Activated T-cell treated with anti-CD3 and anti-CD28 coated beads, Interleukin-2, amount 50 U/mL, for 24 hours (primary cell): Measurements from ENCODE around the gene ACP1.
A peak's percentile ranks its signal among the peaks of the same experiment; 100 is the strongest.

Experiments
- DNase-seq: peaks from one replicate; pipeline ENCODE4 v3.0.0-alpha.2; 2020
- H3K27ac Mint-ChIP-seq: 2 replicates; pipeline ENCODE4 v1.8.0; 2020; ENCODE audit warnings: mild to moderate bottlenecking, mixed read lengths
- H3K27me3 Mint-ChIP-seq: 2 replicates; pipeline ENCODE4 v1.8.0; 2020; ENCODE audit warnings: mixed read lengths
- H3K36me3 Mint-ChIP-seq: 2 replicates; pipeline ENCODE4 v1.8.0; 2020; ENCODE audit warnings: low read depth, mixed read lengths
- H3K4me1 Mint-ChIP-seq: 2 replicates; pipeline ENCODE4 v1.8.0; 2020; ENCODE audit warnings: low read depth, mixed read lengths
- H3K4me3 Mint-ChIP-seq: 2 replicates; pipeline ENCODE4 v1.8.0; 2020; ENCODE audit warnings: mild to moderate bottlenecking, moderate library complexity, mixed read lengths
- H3K9me3 Mint-ChIP-seq: 2 replicates; pipeline ENCODE4 v1.8.0; 2020; ENCODE audit warnings: mixed read lengths

Gene ACP1

GRCh38 chr2:281381-281780 lies 16.6 kb downstream of the ACP1 start:
- Mint-ChIP-seq H3K4me3 (no peak overlapping the region), H3K9me3 (no peaks in the 10 kb centered on the region), H3K27me3 (peaks cover 10% of the 10 kb centered on the region), H3K4me1 (no peaks in the 10 kb centered on the region), H3K36me3 (peaks cover 73% of the 10 kb centered on the region), H3K27ac (no peak overlapping the region)
- DNase-seq = no peak

DNA sequence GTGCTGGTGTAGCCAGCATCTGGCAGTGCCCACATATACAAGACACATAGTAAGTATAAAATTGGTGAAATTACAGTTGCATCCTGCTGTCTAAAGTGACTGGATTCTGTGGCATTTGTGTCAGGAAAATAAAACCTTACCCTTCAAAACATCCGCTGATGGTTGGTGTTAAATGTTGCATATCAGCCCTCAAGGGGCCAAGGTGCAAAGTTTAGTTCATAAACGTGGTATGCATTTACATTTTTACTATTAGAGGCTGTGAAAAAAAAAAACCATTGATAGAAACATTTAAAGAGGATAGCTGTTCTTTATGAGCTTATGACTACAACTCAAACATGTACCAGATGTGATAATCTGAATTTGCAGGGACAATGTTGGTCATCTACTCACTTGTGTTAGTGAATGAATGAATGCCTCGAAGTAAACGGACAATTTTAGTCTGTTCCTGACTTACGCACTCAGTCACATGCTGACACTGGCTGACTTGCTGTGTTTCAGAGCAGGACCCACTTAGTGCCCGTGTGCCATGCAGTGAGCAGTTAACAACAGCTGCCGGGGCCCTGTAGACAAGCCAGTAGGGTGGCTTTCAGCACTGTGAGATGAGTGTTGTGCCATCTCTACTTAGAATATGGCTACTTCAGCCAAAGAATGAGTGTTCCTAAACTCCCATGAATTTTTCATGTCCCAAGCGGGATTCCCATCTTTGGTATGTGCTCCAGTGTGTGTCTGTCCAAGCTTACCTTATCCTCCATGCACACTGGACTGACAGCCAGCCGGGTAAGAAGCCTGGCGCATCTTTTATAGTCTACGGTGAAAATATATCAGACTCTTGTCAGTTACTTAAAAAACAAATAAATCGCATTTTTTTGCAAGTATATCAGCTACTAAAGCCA lies 17.9 kb downstream of the ACP1 start:
- Mint-ChIP-seq H3K36me3 (peaks cover 61% of the 10 kb centered on the region), H3K27me3 (peaks cover 19% of the 10 kb centered on the region), H3K4me3 (no peak overlapping the region)

GRCh38 chr2:283996-284794 lies 19.4 kb downstream of the ACP1 start:
- H3K27me3 Mint-ChIP-seq = peaks cover 21% of the 10 kb centered on the region
- peaks cover 5% of the 10 kb centered on the region for H3K4me1 Mint-ChIP-seq
- peaks cover 45% of the 10 kb centered on the region for H3K36me3 Mint-ChIP-seq
- no peaks in the 10 kb centered on the region for H3K9me3 Mint-ChIP-seq
- DNase-seq = no peak
- H3K4me3 Mint-ChIP-seq = no peak overlapping the region
- H3K27ac Mint-ChIP-seq = no peak overlapping the region

More for the DNA sequence above, 17.9 kb downstream of the ACP1 start:
- no peak overlapping the region for H3K27ac Mint-ChIP-seq
- H3K9me3 Mint-ChIP-seq = no peaks in the 10 kb centered on the region
- DNase-seq = no peak
- peaks cover 3% of the 10 kb centered on the region for H3K4me1 Mint-ChIP-seq

- peaks cover 37% of the 10 kb centered on the region for H3K36me3 Mint-ChIP-seq
- H3K9me3 Mint-ChIP-seq = no peaks in the 10 kb centered on the region
- peaks cover 27% of the 10 kb centered on the region for H3K27me3 Mint-ChIP-seq
- DNase-seq = no peak
- no peak overlapping the region for H3K4me3 Mint-ChIP-seq
- H3K4me1 Mint-ChIP-seq = peaks cover 10% of the 10 kb centered on the region
- no peak overlapping the region for H3K27ac Mint-ChIP-seq
Observed at GRCh38 chr2:284896-285492, 20.2 kb downstream of the ACP1 start.

GRCh38 chr2:285531-285930 lies 20.8 kb downstream of the ACP1 start:
- H3K36me3 Mint-ChIP-seq = peaks cover 32% of the 10 kb centered on the region
- no peak overlapping the region for H3K27ac Mint-ChIP-seq
- no peak overlapping the region for H3K4me3 Mint-ChIP-seq
- H3K4me1 Mint-ChIP-seq = peaks cover 11% of the 10 kb centered on the region
- H3K9me3 Mint-ChIP-seq = no peaks in the 10 kb centered on the region
- DNase-seq = no peak
- peaks cover 31% of the 10 kb centered on the region for H3K27me3 Mint-ChIP-seq

DNA sequence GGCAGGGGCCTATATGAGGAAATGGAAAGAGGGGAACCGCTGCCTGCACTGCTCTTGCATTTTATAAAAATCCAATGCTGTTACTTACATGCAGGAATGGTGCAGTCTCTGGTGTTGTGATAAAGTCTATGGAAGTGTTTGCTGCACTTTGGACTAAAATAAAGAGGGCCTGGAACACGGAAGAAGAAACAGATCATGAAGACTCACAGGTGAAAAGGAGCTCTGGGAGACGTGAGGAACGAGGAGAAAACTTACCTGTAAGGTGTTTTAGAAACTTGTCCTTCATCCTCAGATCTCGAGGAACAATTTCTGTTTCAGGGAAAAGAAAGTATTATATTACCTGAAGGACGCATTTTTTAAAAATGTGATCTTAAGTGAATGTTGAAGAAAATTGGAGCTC lies 21.3 kb downstream of the ACP1 start:
- H3K9me3 Mint-ChIP-seq = no peaks in the 10 kb centered on the region
- H3K27me3 Mint-ChIP-seq = peaks cover 36% of the 10 kb centered on the region
- H3K4me1 Mint-ChIP-seq = peaks cover 11% of the 10 kb centered on the region
- no peak overlapping the region for H3K27ac Mint-ChIP-seq
- H3K36me3 Mint-ChIP-seq = peaks cover 27% of the 10 kb centered on the region
- DNase-seq = no peak
- H3K4me3 Mint-ChIP-seq = no peak overlapping the region

DNA sequence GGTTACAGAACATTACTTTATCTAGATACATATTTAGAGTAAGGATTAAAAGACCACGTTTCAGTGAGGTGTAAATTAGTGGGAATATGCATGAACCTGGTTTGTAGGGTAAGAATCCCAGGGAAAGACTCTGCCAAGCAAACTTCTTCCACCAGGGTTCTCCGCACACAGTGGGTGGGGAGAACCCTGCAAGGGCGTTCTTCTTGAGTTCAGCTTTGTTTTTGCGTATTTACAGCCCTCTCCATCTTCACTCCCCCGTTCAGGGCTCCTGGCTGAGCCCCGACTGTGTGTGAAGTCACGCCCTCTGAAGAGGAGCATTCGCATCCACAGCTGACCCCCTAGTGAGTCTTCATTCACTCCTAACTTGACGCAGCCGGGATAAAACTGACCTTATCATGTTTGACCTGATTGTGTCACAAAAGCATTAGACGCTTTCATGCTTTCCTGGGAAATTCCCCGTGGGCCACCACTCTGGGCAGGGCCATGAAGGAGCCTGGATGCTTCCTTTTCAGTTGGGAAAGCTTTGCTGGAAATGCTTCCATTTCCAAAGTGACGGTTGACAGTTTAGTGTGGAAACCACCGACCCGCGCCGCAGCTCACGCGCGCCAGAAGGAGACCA lies 22.1 kb downstream of the ACP1 start:
- H3K36me3 Mint-ChIP-seq = peaks cover 18% of the 10 kb centered on the region
- peaks cover 40% of the 10 kb centered on the region for H3K27me3 Mint-ChIP-seq
- no peak overlapping the region for H3K27ac Mint-ChIP-seq
- peak overlapping the region; percentile 39 for H3K4me3 Mint-ChIP-seq
- DNase-seq = no peak
- H3K4me1 Mint-ChIP-seq = peaks cover 11% of the 10 kb centered on the region
- H3K9me3 Mint-ChIP-seq = no peaks in the 10 kb centered on the region

GRCh38 chr2:287471-287885 lies 22.7 kb downstream of the ACP1 start:
- peak; percentile 42 for DNase-seq
- Mint-ChIP-seq H3K4me1 (peaks cover 11% of the 10 kb centered on the region), H3K27ac (no peak overlapping the region), H3K27me3 (peaks cover 41% of the 10 kb centered on the region), H3K9me3 (no peaks in the 10 kb centered on the region), H3K4me3 (peak overlapping the region; percentile 39), H3K36me3 (peaks cover 12% of the 10 kb centered on the region)

GRCh38 chr2:287911-288757 lies 23.4 kb downstream of the ACP1 start, which contains the start of gene ALKAL2:
TSS of gene ALKAL2 (minus strand) at chr2:288091. CDS start at chr2:287835, 256 bp downstream.
- DNase-seq = peak; percentile 42
- H3K4me3 Mint-ChIP-seq = peak within 1 kb of the TSS; percentile 39
- peaks cover 6% of the 10 kb centered on the region for H3K36me3 Mint-ChIP-seq
- no peak within 1 kb of the TSS for H3K27ac Mint-ChIP-seq
- no peaks in the 10 kb centered on the region for H3K9me3 Mint-ChIP-seq
- peaks cover 41% of the 10 kb centered on the region for H3K27me3 Mint-ChIP-seq
- peaks cover 11% of the 10 kb centered on the region for H3K4me1 Mint-ChIP-seq

DNA sequence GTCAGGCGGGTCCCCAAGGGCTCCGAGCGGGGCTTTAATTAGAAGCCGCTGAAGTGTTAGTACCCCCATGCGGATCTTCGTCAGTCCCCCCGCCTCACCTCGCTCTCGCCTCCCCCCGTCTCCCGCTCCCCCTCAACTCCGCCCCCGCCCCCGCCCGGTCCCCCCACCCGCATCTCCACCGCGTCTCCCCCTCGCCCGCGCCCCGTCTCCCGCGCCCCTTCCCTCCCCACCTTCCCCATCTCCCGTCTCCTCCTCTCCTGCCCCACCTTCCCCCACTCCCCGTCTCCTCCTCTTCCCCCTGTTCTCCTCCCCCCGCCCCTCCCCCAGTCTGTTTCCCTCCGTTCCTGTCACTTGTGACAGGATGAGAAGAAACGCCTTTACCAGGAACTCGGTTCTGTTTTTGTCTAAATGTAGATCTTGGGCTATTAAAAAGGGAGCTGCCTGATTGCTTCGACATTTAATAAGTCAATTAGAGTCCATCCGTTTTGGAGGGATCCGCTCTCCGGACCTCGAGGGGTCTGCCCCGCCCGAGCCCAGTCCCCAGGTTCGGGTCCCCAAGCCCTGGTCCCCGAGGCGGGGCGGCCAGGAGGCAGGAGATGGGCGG lies 24.1 kb downstream of the ACP1 start:
- Mint-ChIP-seq H3K4me3 (no peak overlapping the region), H3K27me3 (peaks cover 41% of the 10 kb centered on the region), H3K4me1 (peaks cover 11% of the 10 kb centered on the region), H3K9me3 (no peaks in the 10 kb centered on the region), H3K36me3 (no peaks in the 10 kb centered on the region), H3K27ac (no peak overlapping the region)
- DNase-seq = no peak

DNA sequence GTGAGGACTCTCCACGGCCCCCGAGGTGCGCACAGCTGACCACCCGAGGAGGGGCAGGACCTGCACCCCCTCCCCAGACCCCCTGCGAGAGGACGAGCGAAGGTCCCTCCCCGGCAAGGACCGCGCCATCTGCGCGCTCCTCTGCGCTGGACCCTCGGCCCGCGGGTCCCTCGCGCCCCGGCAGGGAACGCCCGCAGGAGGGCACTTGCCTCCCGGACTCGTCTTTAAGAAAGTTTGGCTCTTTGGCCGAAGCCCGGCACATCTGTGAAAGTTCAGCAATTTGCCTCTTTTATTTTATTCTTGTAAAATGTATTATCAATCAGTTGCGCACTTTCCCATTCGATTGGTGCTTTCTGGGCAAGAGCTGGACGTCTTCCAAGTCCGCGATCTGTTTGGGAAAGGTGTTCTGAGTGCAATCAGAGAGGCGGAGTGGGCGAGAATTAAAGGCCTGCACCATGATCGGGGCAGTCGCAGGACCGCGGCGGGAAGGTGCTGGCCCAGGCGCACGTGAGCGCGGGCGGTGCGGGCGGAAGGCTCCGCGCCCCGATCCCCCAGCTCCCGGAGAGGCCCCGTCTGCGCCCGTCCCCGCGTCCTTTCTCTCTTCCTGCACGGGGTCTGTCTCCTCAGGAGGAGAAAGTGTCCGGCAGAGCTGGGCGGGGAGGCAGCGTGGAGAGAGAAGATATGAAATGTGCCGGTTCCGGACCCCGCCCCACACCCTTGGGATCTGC lies 24.8 kb downstream of the ACP1 start:
- peak; percentile 38 for DNase-seq
- peak overlapping the region; percentile 68 for H3K4me3 Mint-ChIP-seq
- peaks cover 43% of the 10 kb centered on the region for H3K27me3 Mint-ChIP-seq
- H3K9me3 Mint-ChIP-seq = no peaks in the 10 kb centered on the region
- no peaks in the 10 kb centered on the region for H3K36me3 Mint-ChIP-seq
- H3K27ac Mint-ChIP-seq = no peak overlapping the region
- peaks cover 11% of the 10 kb centered on the region for H3K4me1 Mint-ChIP-seq

GRCh38 chr2:290090-290722 lies 25.5 kb downstream of the ACP1 start:
- no peaks in the 10 kb centered on the region for H3K36me3 Mint-ChIP-seq
- peaks cover 11% of the 10 kb centered on the region for H3K4me1 Mint-ChIP-seq
- peaks cover 50% of the 10 kb centered on the region for H3K27me3 Mint-ChIP-seq
- peak overlapping the region; percentile 68 for H3K4me3 Mint-ChIP-seq
- no peaks in the 10 kb centered on the region for H3K9me3 Mint-ChIP-seq
- DNase-seq = peak; percentile 59
- H3K27ac Mint-ChIP-seq = no peak overlapping the region
